ENCODE results near the gene ZSCAN25.
A peak's percentile ranks its signal among the peaks of the same experiment; 100 is the strongest.
"Not testable (repeated sequence)": the region's sequence is repeated elsewhere in the genome, so short reads cannot be mapped to it uniquely, and the experiment has no call there.

ZSCAN25 gene

GRCh38 chr7:99618726-99619125, 2.0 kb downstream of the ZSCAN25 start:
- DNase-seq = no peak

GRCh38 chr7:99619571-99620130, 2.9 kb downstream of the ZSCAN25 start:
- no peak for DNase-seq

GRCh38 chr7:99621271-99621670, 4.5 kb downstream of the ZSCAN25 start:
- DNase-seq = no peak

- DNase-seq = no peak
These were observed 5.8 kb downstream of the ZSCAN25 start for GRCh38 chr7:99622596-99622995.

- peak; percentile 5 for DNase-seq
These were observed 6.4 kb downstream of the ZSCAN25 start for GRCh38 chr7:99623091-99623693.

- DNase-seq = peak; percentile 6
These were observed 7.1 kb downstream of the ZSCAN25 start for GRCh38 chr7:99623702-99624447.

GRCh38 chr7:99624484-99624883, 7.7 kb downstream of the ZSCAN25 start:
- DNase-seq = peak; percentile 73

GRCh38 chr7:99625321-99625720, 8.6 kb downstream of the ZSCAN25 start:
- no peak for DNase-seq

GRCh38 chr7:99625961-99626360, 9.2 kb downstream of the ZSCAN25 start:
- no peak for DNase-seq

GRCh38 chr7:99626661-99627060, 9.9 kb downstream of the ZSCAN25 start:
- DNase-seq = no peak

- DNase-seq = no peak
These were observed 10.8 kb downstream of the ZSCAN25 start for GRCh38 chr7:99627513-99627912.

- no peak for DNase-seq
These were observed 12.0 kb downstream of the ZSCAN25 start for GRCh38 chr7:99628471-99629465.

GRCh38 chr7:99629643-99630042, 12.9 kb downstream of the ZSCAN25 start:
- DNase-seq = no peak

- DNase-seq = no peak
These were observed 14.8 kb downstream of the ZSCAN25 start for GRCh38 chr7:99631295-99632109.

GRCh38 chr7:99637414-99637813, 20.7 kb downstream of the ZSCAN25 start:
- DNase-seq = not testable (repeated sequence)

GRCh38 chr7:99638731-99639130, 22.0 kb downstream of the ZSCAN25 start:
- DNase-seq = no peak

- no peak for DNase-seq
These were observed 22.5 kb downstream of the ZSCAN25 start for GRCh38 chr7:99639267-99639666.

- DNase-seq = no peak
These were observed 25.3 kb downstream of the ZSCAN25 start for GRCh38 chr7:99642027-99642426.

GRCh38 chr7:99643464-99643863, 26.7 kb downstream of the ZSCAN25 start:
- no peak for DNase-seq

- DNase-seq = no peak
These were observed 27.7 kb downstream of the ZSCAN25 start for GRCh38 chr7:99644431-99644830.

- DNase-seq = no peak
These were observed 28.8 kb downstream of the ZSCAN25 start for GRCh38 chr7:99645590-99645989.

- DNase-seq = no peak
These were observed 32.1 kb downstream of the ZSCAN25 start for GRCh38 chr7:99648843-99649242.

Measured in CD4-positive, alpha-beta T cell treated with Interleukin-21 for 1 hour (primary cell).